NCI-H510A treated with DMSO at 0.1 percent for 48 hours (cell line): ENCODE data around the gene FCHO1.
A peak's percentile ranks its signal among the peaks of the same experiment; 100 is the strongest.

ENCODE experiments used
- DNase-seq: peaks from one replicate; lab custom pipeline; 2025; lab: John Stamatoyannopoulos, UW

FCHO1 gene

GRCh38 chr19:17830567-17831418, 79.5 kb downstream of the FCHO1 start:
- DNase-seq = no peak

- DNase-seq = no peak
Observed at GRCh38 chr19:17831419-17831888, 80.2 kb downstream of the FCHO1 start.

GRCh38 chr19:17832443-17833208, 81.3 kb downstream of the FCHO1 start:
- no peak for DNase-seq

GRCh38 chr19:17834350-17835181, 83.3 kb downstream of the FCHO1 start:
- no peak for DNase-seq

- peak; percentile 2 for DNase-seq
Observed at GRCh38 chr19:17835182-17836006, 84.1 kb downstream of the FCHO1 start.

DNA sequence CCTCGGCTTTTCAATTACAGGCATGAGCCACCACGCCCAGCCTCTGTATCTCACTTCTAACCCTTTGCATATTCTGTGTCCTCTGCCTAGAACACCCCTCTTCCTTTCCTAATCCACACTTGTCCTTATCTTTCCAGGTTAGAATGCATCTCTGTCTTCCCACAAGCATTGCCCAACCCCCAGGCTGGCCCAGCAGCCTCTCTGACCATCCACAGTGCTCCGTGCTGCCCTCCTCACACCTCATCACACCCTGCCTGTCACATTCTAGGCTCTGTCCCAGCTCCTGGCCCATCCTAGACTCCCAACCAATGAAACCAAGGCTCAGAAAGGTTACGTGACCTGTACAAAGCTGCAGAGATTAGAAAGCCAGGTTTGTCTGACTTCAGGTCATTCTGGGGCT, 85.3 kb downstream of the FCHO1 start:
- DNase-seq = no peak

DNA sequence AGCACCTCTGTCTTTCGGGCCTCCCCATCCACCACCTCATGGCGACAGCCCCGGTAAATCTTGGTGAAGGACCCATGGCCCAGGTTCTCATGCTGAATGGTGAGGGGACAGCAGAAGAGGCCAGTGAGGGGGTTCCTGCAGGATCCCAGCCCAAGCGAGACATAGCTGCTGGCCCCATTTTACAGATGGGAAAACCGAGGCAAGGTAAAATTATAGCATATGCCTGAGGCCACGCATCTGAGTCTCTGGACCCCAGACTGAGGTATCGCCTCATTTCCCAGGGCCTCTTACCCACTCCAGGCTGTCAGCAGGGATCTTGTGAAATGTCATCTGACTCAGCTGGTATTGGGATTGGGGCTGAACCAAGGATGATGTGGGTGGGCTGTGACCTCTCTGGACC, 86.7 kb downstream of the FCHO1 start:
- no peak for DNase-seq
